GM21367 (cell line): ENCODE data around the gene MMP11.
"Not testable (repeated sequence)": the region's sequence is repeated elsewhere in the genome, so short reads cannot be mapped to it uniquely, and the experiment has no call there.

Source experiments
- ATAC-seq: cut with Tn5 transposase; IDR thresholded peaks from one replicate; pipeline ENCODE4 v1.9.1; 2021; ENCODE audit not compliant: unreplicated experiment

Gene MMP11, protein sequence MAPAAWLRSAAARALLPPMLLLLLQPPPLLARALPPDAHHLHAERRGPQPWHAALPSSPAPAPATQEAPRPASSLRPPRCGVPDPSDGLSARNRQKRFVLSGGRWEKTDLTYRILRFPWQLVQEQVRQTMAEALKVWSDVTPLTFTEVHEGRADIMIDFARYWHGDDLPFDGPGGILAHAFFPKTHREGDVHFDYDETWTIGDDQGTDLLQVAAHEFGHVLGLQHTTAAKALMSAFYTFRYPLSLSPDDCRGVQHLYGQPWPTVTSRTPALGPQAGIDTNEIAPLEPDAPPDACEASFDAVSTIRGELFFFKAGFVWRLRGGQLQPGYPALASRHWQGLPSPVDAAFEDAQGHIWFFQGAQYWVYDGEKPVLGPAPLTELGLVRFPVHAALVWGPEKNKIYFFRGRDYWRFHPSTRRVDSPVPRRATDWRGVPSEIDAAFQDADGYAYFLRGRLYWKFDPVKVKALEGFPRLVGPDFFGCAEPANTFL

GRCh38 chr22:23772649-23773473 is at the start of gene MMP11:
Gene MMP11, plus strand, starts transcription at chr22:23772849. Its CDS starts 22 bp downstream, at chr22:23772871.
- no peak for ATAC-seq

- not testable (repeated sequence) for ATAC-seq
Observed at GRCh38 chr22:23728108-23728507, 44.5 kb upstream of the MMP11 start.

- no peak for ATAC-seq
Observed at GRCh38 chr22:23737696-23738095, 35.0 kb upstream of the MMP11 start.

DNA sequence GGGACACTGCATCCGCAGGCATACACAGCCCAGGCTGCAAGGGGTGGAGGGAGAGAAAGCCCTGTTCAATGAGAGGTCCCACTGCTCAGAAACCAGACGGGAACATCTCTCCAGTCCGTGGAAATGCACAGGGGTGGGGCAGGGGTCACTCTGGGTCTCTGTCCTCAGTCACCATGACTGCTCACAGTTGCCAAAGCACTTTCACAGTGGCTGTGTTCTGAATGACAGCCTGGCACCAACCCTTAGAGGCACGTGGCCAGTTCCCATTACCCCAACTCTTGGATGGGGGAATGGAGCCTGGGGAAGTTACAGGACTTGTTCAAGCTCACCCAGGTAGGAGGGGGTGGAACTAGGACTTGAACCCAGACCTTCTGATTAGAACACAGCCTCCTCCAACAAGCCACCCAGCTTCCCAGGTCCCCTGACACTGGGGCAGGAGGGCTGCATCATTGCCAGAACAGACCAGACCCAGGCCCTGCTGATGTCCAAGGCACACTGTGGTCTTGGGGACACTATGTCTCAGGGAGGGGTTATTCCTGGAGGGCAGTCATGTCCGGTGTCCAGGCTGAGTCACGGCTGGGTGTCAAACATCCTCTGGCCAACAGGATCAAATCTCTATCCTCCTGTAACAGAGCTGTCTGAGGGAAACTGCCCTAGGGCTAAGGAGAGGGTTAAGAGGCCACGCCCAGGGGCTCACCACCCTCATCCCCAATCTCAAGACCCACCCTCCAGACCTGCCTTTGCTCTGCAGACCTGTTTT is 30.0 kb upstream of the MMP11 start:
- ATAC-seq: no peak

DNA sequence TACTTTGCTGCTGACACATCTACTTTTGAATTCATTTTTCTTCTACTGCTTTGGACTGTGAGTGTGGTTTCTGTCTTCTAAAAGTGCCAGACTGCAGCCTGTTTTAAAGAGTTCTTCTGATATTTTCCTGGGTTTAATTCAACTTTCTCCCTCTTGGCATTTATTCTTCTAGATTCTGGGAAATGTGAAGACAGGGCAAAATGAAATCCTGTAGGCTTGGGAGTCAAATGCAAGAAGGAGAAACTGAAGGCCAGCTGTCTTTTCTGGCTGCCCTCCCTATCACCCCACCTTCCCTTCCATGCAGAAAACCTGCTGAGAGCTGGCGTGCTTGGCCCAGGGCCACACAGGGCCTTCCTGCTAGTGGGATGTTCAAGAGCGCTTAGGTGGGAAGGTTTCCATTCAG is 29.3 kb upstream of the MMP11 start:
- ATAC-seq: no peak

DNA sequence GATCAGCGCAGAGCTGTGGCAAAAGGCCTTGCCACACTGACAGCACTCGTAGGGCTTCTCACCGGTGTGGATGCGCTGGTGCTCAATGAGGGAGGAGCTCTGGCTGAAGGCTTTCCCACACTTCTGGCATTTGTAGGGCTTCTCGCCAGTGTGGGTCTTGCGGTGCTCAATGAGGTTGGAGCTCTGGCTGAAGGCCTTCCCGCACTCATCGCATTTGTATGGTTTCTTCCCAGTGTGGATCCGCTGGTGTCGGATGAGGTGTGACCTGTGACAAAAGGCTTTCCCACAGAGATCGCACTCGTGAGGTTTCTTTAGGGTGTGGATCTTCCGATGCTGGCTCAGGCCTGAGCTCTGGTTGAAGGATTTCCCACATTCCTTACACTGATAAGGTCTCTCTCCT is 28.6 kb upstream of the MMP11 start:
- ATAC-seq: no peak

DNA sequence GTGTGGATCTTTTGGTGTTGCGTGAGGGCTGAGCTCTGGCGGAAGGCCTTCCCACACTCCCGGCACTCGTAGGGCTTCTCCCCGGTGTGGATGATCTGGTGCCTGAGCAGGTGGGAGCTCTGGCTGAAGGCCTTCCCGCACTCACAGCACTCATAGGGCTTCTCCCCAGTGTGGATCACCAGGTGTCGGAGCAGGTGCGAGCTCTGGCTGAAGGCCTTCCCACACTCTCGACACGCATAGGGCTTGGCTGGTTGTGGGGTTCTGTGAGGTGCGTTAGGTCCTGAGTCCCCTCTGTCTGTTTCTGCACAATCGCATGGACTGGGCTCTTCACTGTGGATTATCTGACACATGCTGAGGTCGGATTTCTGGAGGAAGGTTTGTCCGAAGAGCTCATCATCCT is 28.2 kb upstream of the MMP11 start:
- ATAC-seq: no peak

- ATAC-seq: no peak
Observed at GRCh38 chr22:23745791-23746190, 26.9 kb upstream of the MMP11 start.

GRCh38 chr22:23749841-23750301 is 22.8 kb upstream of the MMP11 start:
- no peak for ATAC-seq

DNA sequence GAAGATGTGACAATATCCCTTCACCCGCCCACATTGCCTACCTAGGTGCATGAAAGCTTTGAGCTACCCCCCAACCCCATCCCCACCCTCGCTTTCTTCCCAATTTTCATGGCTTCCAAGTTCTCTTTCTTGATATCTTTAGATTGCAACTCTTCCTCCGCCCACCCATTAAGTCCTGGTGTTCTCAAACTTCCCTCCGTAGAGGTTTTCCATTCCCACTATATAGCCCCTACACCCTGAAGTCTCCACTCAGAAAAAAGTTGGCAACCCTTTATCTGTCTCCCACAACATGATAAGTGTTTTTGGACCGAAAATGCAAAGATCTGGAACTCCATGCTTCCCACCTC is 22.3 kb upstream of the MMP11 start:
- no peak for ATAC-seq

DNA sequence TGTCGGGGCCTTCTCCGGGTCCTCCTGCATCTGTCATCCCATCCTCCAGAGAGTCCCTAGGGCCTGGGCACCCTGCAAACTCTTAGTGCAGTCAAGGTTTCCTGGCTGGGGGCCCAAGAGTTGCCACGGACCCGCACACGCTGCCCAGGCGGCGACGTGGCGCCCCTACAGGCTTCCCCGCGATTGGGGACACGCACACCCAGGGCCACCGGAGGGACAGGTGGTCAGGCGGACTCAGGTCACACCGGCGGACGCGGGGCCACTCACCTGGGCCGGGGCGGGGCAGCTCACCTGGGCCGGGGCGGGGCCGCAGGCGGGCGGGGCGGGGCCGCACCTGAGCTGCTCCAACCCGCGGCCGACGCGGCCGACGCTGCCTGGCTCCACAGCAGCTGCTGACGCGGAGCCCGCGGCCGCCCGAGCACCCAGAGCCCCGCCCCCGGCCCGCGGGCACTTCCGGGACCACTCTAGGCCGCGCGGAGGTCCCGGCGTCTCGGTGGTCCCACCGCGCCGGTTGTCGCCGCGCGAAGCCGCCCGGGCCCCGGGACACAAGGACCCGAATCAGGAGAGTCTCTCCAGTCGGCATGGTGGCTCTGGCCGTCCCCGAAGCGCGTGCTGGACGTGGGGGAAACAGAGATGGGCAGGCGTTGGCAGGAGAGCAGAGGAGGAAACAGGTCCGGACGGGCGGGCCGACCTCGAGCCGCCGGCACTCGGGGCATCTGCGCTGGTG is 21.8 kb upstream of the MMP11 start, which contains the start of gene ZNF70:
TSS of gene ZNF70 (minus strand) at position 399 of the 727 bp plus-strand sequence. CDS start 5,972 bp downstream, outside the sequence.
- ATAC-seq: peak; percentile 64

- ATAC-seq: peak; percentile 17
Observed at GRCh38 chr22:23751441-23751996, 21.1 kb upstream of the MMP11 start.

GRCh38 chr22:23752090-23752691 is 20.5 kb upstream of the MMP11 start:
- no peak for ATAC-seq

DNA sequence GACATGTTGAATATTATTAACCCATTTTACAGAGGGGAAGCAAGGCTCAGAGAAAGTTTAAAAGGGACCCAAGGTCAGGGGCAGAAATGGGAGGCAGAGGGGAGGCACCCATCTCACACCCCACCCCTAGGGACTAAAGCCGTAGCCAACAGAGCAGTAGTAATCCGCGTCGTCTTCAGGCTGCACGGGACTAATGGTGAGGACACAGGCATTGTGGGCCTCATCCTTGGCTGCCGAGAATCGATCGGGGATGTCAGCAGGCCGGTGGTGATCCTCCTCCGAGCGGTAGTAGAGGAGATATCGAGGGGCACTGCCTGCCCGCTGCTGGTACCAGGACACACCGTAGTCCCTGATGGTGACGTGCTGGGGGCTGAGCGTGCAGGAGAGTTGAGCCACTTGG is 19.9 kb upstream of the MMP11 start:
- ATAC-seq: no peak

DNA sequence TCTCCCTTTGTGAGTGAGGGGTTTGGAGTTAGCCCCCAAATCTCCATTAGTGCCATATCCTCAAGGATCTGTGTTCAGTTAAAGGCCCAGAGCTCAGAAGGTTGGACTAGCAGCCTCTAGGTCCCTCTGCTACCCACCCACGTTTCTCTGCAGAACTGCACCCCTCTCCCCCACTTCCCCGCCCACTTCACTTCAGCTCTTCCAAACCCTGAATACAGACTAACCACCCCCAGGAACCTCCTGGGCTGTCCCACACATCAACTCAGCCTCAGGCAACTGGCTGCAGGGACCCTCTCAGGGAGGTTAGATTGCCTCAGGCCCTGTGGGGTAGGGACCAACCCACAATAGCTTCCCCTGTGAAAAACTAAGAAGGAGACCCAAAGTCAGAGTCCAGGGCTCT is 19.3 kb upstream of the MMP11 start:
- no peak for ATAC-seq

DNA sequence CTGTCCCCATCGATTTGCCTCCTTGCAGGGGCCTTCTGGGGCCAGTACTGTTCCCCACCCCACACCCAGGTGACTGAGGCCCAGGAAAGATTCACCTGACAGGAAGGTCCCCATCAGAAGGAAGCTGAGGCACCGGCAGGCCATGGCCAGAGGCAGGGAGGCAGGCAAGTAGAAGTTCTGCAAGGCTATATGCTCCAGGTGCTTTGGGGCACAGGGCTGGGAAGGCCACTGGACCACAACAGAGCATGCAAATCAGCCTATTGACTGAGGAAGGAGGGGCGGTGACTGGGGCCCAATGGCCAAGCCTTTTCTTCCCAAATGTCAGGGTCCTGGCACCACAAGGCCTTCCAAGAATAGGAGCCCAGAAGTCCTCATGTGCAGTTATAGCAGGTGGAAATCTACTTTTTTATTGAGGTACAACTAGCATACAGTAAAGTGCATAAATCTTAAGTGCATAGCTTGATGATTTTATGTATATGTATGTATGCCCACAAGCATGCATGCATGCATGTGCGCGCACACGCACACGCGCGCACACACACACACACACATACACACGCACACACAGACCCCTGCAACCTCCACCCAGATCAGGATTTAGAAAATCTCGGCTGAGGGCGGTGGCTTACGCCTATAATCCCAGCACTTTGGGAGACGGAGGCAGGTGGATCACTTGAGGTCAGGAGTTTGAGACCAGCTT is 18.3 kb upstream of the MMP11 start, which contains the start of gene VPREB3:
TSS of gene VPREB3 (minus strand) at position 206 of the 700 bp plus-strand sequence. CDS start at position 144, 62 bp downstream.
- no peak for ATAC-seq

- no peak for ATAC-seq
Observed at GRCh38 chr22:23754980-23755636, 17.5 kb upstream of the MMP11 start.

DNA sequence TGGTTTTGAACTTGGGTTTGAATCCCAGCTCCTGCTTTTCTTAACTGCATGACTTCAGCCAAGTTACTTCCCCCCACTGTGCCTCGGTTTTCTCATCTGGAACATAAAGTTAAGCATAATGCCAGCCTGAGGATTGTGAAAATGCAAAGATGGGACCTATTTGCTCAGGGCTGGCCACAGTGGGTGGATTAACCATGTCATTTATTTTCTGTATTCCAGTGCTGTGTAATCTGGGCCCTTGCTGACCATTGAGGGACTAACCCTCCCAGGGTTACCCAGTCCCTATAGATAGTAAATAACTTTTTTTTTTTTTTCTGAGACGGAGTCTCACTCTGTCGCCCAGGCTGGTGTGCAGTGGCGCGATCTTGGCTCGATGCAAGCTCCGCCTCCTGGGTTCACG is 16.9 kb upstream of the MMP11 start:
- no peak for ATAC-seq
